SK-N-SH treated with all-trans-retinoic acid at 6 μM for 48 hours (cell line): ENCODE measurements around the gene HCFC1R1.

ENCODE experiments used
- BACH2 ChIP-seq: fragments of 250-450 bp; sonication (Bioruptor Pico); IDR thresholded peaks from 2 replicates; pipeline ENCODE4 v1.9.0; 2021; ENCODE audit warnings: mild to moderate bottlenecking, borderline replicate concordance
- CSDC2 ChIP-seq: fragments of 250-450 bp; sonication (Bioruptor Pico); IDR thresholded peaks from 2 replicates; pipeline ENCODE4 v1.5.0; 2020; ENCODE audit warnings: mild to moderate bottlenecking, moderate library complexity
- ISL1 ChIP-seq: fragments of 250-450 bp; sonication (Bioruptor Pico); IDR thresholded peaks from 2 replicates; pipeline ENCODE4 v2.1.2; 2022; ENCODE audit warnings: mild to moderate bottlenecking, moderate library complexity
- OSR1 ChIP-seq: fragments of 250-450 bp; sonication (Bioruptor Pico); IDR thresholded peaks from 2 replicates; pipeline ENCODE4 v1.8.0; 2022; ENCODE audit warnings: moderate library complexity, mild to moderate bottlenecking, inconsistent platforms
- RARB ChIP-seq: fragments of 250-450 bp; sonication (Bioruptor Pico); IDR thresholded peaks from 2 replicates; pipeline ENCODE4 v1.8.0; 2021; ENCODE audit warnings: mild to moderate bottlenecking, moderate library complexity
- SNAI2 ChIP-seq: fragments of 250-450 bp; sonication (Bioruptor Pico); IDR thresholded peaks from 2 replicates; pipeline ENCODE4 v1.5.0; 2020; ENCODE audit warnings: mild to moderate bottlenecking, moderate library complexity
- TCF4 ChIP-seq: fragments of 250-450 bp; sonication (Bioruptor Pico); IDR thresholded peaks from 2 replicates; pipeline ENCODE4 v1.8.0; 2021; ENCODE audit warnings: mild to moderate bottlenecking, moderate library complexity, borderline replicate concordance
- ZC3H10 ChIP-seq: fragments of 250-450 bp; sonication (Bioruptor Pico); IDR thresholded peaks from 2 replicates; pipeline ENCODE4 v1.5.1; 2021; ENCODE audit warnings: mild to moderate bottlenecking, moderate library complexity
- ZFP30 ChIP-seq: fragments of 450-650 bp; formaldehyde crosslinking; IDR thresholded peaks from 2 replicates; pipeline ENCODE4 v1.5.0; 2022; ENCODE audit warnings: mild to moderate bottlenecking, moderate library complexity
- ZNF565 ChIP-seq: fragments of 450-650 bp; formaldehyde crosslinking; conservative IDR thresholded peaks from 2 replicates; pipeline ENCODE4 v1.5.0; 2020; ENCODE audit warnings: low read depth, mild to moderate bottlenecking, moderate library complexity
- ZNF70 ChIP-seq: fragments of 450-650 bp; formaldehyde crosslinking; IDR thresholded peaks from 2 replicates; pipeline ENCODE4 v1.5.0; 2020; ENCODE audit warnings: mild to moderate bottlenecking, moderate library complexity
- ZNF8 ChIP-seq: fragments of 450-650 bp; formaldehyde crosslinking; IDR thresholded peaks from 2 replicates; pipeline ENCODE4 v1.5.0; 2020; ENCODE audit warnings: mild to moderate bottlenecking, moderate library complexity
- TF ChIP-seq, protein P1 (sequence below): fragments of 250-450 bp; sonication (Bioruptor Pico); IDR thresholded peaks from 2 replicates; pipeline ENCODE4 v1.8.0; 2020; ENCODE audit warnings: mild to moderate bottlenecking, moderate library complexity, borderline replicate concordance
- TF ChIP-seq, protein P2 (sequence below): fragments of 250-450 bp; sonication (Bioruptor Pico); IDR thresholded peaks from 2 replicates; pipeline ENCODE4 v1.5.1; 2020; ENCODE audit warnings: low read depth, mild to moderate bottlenecking, moderate library complexity

DNA sequence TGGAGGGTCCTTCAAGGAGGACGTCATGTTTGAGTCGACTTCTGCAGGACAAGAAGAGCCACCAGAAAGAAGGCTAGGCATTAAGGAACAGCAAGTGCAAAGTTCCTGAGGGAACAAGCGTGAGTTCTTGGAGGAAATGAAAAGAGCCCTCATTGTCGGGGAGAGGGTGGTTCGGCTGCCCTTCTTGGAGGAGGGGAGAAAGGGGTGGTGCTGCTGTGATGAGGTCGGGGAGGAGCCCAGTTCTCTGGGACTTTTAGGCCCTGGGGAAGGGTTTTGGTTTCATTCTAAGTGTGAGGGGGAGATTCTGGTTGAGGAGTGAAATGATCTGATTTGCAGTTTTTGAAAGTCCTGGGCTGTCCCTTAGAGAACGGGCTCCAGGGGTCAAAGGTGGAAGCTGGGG is 8.9 kb upstream of the HCFC1R1 start:
- TF ChIP-seq, protein P1, sequence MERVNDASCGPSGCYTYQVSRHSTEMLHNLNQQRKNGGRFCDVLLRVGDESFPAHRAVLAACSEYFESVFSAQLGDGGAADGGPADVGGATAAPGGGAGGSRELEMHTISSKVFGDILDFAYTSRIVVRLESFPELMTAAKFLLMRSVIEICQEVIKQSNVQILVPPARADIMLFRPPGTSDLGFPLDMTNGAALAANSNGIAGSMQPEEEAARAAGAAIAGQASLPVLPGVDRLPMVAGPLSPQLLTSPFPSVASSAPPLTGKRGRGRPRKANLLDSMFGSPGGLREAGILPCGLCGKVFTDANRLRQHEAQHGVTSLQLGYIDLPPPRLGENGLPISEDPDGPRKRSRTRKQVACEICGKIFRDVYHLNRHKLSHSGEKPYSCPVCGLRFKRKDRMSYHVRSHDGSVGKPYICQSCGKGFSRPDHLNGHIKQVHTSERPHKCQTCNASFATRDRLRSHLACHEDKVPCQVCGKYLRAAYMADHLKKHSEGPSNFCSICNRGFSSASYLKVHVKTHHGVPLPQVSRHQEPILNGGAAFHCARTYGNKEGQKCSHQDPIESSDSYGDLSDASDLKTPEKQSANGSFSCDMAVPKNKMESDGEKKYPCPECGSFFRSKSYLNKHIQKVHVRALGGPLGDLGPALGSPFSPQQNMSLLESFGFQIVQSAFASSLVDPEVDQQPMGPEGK (CRISPR knock-in tag) = no peak
- TF ChIP-seq SNAI2 (CRISPR knock-in tag) = no peak
- TF ChIP-seq ZC3H10 (CRISPR knock-in tag) = no peak
- TF ChIP-seq OSR1 (CRISPR knock-in tag) = no peak
- TF ChIP-seq ZFP30 = no peak
- no peak for TF ChIP-seq ZNF70 (CRISPR knock-in tag)
- TF ChIP-seq ZNF565 (CRISPR knock-in tag) = no peak
- no peak for TF ChIP-seq RARB
- no peak for TF ChIP-seq ZNF8 (CRISPR knock-in tag)
- TF ChIP-seq TCF4 = no peak
- no peak for TF ChIP-seq CSDC2
- TF ChIP-seq, protein P2, sequence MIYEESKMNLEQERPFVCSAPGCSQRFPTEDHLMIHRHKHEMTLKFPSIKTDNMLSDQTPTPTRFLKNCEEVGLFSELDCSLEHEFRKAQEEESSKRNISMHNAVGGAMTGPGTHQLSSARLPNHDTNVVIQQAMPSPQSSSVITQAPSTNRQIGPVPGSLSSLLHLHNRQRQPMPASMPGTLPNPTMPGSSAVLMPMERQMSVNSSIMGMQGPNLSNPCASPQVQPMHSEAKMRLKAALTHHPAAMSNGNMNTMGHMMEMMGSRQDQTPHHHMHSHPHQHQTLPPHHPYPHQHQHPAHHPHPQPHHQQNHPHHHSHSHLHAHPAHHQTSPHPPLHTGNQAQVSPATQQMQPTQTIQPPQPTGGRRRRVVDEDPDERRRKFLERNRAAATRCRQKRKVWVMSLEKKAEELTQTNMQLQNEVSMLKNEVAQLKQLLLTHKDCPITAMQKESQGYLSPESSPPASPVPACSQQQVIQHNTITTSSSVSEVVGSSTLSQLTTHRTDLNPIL = no peak
- TF ChIP-seq BACH2 = no peak
- TF ChIP-seq ISL1 = no peak
